HepG2 (cell line): ENCODE results near the gene GFAP.

Experiments used
- CTCF ChIP-seq: sonication (generic); formaldehyde crosslinking; IDR thresholded peaks from 2 replicates; pipeline ENCODE4 v1.5.0; 2020; ENCODE audit warnings: mild to moderate bottlenecking, missing genetic modification reagents, moderate library complexity
- FOXA1 ChIP-seq, 2 experiments: fragments of 450-650 bp in 1 of 2; sonication (generic) in 1 of 2; formaldehyde crosslinking in 1 of 2; IDR thresholded peaks; 2 replicates each; pipeline versions ENCODE4 v1.4.0 to v1.6.1; 2016 to 2020; ENCODE audit warnings: missing genetic modification reagents in 1 of 2
- RFX3 ChIP-seq: IDR thresholded peaks from 2 replicates; pipeline ENCODE4 v1.6.1; 2016; ENCODE audit warnings: missing biosample characterization, missing genetic modification reagents

GRCh38 chr17:44927696-44928095, 12.4 kb upstream of the GFAP start:
- TF ChIP-seq RFX3 (CRISPR knock-in tag) (no peak), CTCF (no peak), FOXA1 (IDR thresholded peaks at IDR 0.05) (no peak), FOXA1 (CRISPR knock-in tag; IDR thresholded peaks at IDR 0.05) (no peak)
